CD4-positive, alpha-beta T cell treated with Interferon gamma for 1 hour (primary cell): ENCODE data around the gene SHH.

ENCODE experiments used
- DNase-seq: peaks from one replicate; pipeline ENCODE4 v3.0.0-alpha.2; 2020

SHH gene

DNA sequence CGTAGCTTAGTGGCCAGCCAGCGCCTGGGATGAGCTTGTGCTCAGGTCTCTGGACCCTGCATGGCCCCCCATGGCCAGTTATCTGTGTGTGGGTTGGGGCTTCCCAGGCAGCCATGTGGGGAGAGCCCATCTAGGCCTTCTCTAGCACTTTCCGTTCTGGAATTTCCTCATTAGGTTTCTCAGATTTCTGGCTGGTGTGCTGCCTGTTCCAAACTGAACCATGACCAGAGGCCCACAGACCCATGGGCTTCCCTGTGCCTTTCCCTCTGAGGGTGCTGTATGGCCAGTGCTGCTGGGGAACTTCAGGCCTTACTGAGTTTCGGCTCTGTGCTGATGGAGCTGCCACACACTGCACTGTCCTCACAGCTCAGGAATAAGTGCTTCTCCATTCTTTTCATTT, 50.2 kb downstream of the SHH start:
- no peak for DNase-seq

DNA sequence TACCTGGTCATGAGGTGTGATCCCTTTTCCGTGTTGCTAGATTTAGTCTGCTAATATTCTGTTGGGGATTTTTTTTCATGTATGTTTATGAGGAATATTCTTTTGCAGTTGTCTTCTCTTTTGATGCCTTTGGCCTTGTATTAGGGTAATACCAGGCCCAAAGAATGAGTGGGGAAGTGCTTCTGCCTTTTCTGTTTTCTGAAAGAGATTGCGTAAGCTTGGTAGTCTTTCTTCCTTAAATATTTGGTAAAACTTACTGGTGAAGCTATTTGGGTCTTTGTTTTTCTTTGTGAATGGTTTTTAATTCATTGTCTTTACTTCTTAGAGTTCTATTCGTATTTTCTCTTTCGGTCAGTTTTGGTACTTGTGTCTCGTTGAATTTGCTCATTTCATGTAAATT, 51.1 kb downstream of the SHH start:
- no peak for DNase-seq

DNA sequence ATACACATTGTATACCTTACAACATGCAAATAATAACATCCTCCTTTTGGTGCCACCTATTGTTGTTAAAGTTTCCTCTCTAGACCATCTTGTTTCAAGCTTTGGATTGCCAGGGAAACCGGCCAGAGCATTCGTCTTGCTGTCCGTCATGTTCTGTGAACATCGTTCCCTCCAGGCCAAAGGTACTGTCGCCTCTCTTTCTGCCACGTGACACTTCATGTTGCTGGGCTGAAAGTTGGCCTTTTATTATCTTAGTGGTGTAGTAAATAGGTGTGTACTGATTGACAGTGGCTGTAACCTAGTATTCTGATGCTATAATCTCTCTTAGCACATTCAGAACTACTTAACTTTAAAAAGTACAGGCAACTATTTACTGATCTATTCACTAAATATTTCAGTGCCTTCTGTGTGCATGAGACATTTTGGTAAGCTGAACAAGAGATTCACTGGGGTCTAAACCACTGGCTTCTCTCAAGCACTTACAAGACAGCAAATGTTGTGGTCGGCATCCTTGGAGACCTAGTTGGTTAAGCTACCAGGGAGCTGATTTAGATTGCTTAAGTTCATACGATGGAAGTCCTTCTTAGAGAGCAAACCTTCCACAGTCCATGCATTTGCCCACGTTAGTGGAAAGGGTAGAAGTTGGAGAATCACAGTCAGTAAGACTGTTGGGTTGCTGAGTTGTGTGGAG, 52.4 kb downstream of the SHH start:
- DNase-seq, result no peak

DNA sequence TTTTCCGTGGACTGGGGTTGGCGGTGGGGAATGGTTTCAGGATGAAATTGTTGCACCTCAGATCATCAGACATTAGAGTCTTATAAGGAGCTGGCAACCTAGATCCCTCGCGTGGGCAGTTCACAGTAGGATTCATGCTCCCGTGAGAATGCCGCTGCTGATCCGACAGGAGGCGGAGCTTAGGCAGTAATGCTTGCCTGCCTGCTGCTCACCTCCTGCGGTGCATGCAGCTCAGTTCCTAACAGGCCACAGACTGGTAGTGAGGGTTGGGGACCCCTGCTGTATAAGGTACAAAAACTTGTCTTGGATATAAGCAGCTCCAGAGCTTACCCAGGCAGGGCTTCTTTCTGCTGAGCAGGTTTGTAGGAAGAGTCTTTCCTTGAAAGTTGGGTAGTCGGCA, 53.9 kb downstream of the SHH start:
- no peak for DNase-seq

DNA sequence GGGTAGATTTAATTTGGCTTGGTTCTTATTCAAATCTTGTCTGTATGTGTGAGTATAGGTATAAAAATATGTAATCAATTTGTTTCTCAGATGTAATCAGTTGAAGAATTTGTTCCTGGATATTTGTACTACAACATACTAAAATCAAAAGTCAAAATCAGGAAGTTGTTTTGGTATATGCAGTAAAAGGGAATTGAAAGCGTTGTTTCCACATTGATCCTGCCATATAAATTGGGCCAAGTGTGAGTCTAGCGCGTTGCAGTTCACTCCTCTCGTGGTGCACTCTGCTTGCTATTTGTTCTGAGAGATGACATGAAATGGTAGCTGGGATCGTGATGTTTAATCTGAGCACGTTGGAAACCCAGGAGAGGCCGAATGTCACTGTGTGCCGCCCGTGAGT, 55.9 kb downstream of the SHH start:
- no peak for DNase-seq

DNA sequence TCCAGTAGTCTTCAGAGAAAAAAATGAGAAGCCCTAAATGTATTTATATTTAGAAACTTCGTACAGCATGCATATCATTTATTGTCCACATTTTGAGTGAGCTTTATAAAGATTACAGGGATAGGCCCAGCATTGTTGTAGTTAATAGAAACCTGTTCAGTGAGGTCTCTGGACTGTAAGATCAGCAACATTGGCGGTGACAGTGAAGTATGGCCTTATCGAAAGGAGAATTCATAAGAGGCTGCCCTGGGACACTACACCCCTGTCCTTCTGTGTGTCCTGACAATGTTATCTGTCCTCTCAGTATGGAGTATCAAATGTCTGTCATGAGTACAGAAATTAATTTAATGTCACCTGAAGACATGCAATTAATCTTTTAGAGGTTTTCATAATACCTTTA, 57.2 kb downstream of the SHH start:
- DNase-seq, result no peak

DNA sequence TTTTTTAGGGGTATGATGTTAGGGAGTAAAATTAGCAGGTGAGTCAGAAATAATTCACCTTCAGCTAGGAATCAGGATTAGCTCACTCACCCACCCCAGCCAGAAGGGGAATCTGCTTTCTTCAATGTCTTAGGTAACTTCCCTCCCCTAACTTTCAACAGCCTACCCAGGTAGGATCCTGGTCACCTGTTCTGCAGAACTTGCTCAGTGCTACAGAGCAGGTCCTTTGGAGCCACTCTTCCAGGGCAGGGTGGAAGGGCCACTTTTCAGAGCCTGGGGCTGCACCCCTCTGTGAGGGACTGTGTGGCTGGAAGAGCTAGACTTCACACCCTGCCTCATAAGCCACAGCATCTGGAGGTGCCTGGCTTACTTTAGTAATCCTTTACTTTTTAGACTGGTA, 58.1 kb downstream of the SHH start:
- no peak for DNase-seq

DNA sequence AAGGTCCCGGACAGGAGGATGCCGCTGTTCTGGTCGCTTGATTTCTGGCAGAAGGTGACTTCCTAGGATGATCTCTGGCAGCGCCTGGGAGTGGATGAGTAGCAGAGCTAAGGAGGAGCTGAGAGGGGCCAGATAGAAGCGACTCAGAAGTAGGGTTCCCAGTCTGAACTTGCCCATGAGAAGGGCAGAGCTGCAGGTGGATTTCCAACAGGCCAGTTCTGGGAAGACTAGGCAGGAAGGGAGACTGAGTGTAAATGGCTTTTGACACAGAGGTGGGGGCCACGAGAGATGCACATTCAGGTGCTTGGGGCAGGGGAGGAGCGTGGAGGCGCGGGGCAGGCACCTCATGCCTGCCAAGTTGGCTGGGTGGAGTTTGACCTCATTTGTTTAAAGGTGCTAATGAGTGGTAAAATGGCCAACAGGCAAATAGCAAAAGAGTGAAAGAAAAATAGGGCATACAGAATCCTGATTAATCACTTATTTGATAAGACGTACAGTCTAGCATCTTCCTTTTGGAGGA, 58.8 kb downstream of the SHH start:
- DNase-seq, result no peak

DNA sequence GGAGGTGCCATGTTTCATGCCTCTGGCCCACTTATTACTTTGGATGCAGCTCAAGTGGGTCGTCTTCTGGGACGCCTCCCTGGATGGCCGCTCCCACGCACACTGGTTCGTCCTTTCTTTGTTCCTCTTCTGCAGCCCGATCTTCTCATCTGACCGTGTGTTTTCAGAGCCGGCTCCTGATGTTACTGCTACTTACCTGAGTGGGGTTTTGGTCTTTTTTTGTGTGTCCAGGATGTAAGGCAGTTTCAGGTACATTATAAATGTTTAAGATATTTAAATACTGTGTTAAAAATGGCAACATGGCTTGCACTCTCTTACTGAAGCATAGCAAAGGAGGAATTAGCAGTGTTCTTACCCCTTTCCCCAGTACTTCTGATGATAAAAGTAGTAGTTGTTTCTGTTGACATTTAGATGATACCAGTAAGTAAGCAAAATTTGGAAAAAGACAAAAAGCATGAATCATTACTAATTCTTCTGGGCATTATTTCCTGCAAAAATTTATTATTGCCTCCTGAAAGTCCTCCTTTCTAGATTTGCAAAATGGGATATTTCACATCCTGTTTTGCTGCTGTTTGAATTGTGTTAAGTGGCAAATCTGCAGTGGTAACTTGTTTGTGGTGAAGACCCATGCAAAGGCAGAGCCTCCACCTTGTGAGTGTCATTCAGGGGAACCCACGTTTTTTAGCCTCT, 59.4 kb downstream of the SHH start:
- no peak for DNase-seq

DNA sequence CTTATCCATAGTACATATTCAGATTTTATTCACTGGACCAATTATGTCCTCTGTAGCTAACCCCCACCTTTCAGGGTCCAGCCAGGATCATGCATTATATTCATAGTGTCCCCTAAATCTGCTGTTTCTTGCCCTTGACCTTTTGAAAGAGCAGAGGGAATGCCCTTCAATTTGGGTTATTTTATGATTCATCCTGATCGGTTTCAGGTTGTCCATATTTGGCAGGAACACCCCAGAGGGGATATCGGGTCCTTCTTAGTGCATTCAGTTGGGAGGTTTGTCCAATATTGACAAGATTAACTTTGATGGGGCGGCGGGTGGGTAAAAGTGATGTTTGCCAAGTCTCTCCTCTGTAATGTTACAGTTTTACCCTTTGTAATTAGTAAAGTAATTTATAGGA, 60.9 kb downstream of the SHH start:
- DNase-seq, result no peak

DNA sequence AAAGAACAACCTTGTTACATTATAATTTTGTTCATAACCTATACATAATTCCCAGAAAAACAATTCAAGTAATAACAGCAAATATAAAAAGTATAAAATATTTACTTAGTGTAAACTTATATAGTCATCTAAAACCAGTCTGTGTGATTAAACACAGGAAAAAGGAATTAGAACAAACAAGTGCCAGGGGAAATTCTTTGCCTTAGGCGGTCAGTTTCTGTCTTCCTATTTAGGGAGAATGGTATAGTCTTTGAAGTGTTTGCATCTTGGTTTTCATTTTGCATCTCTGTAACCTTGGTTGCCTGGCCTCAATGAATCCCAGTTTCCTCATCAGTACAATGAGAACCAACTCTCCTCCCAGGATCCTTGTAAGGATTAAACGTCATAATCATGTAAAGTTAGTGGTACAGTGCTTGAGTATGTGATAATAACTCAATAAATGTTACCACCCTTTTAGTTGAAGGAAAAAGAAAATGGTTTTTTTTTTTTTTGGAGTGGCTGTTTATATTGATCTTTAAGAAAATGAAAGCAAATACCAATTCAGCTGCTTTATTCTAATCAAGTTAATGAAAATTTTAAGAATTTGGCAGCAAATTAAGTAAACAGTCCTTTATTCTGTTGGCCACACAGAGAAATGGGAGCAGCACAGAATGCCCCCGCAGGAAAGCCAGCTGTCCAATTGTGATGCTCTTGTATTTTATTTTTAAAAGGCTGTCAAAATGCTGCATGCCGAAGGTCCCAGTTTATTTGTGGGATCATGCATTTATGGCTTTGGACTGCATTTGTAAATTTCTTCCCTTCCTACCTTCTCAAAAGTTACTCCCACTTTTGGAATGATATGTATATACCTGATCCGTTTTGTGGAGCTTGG, 61.8 kb downstream of the SHH start:
- no peak for DNase-seq
